ENCODE results near the gene CDC26.

- TF ChIP-seq, protein P1, sequence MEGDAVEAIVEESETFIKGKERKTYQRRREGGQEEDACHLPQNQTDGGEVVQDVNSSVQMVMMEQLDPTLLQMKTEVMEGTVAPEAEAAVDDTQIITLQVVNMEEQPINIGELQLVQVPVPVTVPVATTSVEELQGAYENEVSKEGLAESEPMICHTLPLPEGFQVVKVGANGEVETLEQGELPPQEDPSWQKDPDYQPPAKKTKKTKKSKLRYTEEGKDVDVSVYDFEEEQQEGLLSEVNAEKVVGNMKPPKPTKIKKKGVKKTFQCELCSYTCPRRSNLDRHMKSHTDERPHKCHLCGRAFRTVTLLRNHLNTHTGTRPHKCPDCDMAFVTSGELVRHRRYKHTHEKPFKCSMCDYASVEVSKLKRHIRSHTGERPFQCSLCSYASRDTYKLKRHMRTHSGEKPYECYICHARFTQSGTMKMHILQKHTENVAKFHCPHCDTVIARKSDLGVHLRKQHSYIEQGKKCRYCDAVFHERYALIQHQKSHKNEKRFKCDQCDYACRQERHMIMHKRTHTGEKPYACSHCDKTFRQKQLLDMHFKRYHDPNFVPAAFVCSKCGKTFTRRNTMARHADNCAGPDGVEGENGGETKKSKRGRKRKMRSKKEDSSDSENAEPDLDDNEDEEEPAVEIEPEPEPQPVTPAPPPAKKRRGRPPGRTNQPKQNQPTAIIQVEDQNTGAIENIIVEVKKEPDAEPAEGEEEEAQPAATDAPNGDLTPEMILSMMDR (IDR thresholded peaks at IDR 0.05; ENCODE audit: poor library complexity): no peak
- no peak for TF ChIP-seq EZH2 (IDR thresholded peaks at IDR 0.05; ENCODE audit: borderline replicate concordance)
- TF ChIP-seq EZH2phosphoT487 (IDR thresholded peaks at IDR 0.05; ENCODE audit: low read depth, severe bottlenecking, unreplicated experiment): no peak
Observed at GRCh38 chr9:113241161-113241560, 34.2 kb downstream of the CDC26 start.

Data from hepatocyte (in vitro differentiated cells).